HepG2 (cell line): ENCODE measurements around the gene SPRYD4. TPM values are rescaled to one million over a fixed set of nuclear protein-coding genes. Genes with fewer than 3 reads are reported as not detected.

Experiments
- FOXA1 ChIP-seq, 2 experiments: fragments of 450-650 bp in 1 of 2; sonication (generic) in 1 of 2; formaldehyde crosslinking in 1 of 2; IDR thresholded peaks; 2 replicates each; pipeline versions ENCODE4 v1.4.0 to v1.6.1; 2016 to 2020; ENCODE audit warnings: missing genetic modification reagents in 1 of 2
- PBX2 ChIP-seq: IDR thresholded peaks from 2 replicates; pipeline ENCODE4 v1.6.1; 2016; ENCODE audit warnings: control low read depth
- PCBP2 ChIP-seq: fragments of 200-400 bp; formaldehyde crosslinking; optimal IDR thresholded peaks from 2 replicates; pipeline ENCODE3; 2018; ENCODE audit warnings: low read length, low read depth; ENCODE audit not compliant: poor library complexity, severe bottlenecking
- SCMH1 ChIP-seq: sonication (generic); formaldehyde crosslinking; IDR thresholded peaks from 2 replicates; pipeline ENCODE4 v1.9.0; 2021; ENCODE audit warnings: missing genetic modification reagents, mild to moderate bottlenecking, borderline replicate concordance
- SP2 ChIP-seq: sonication (generic); formaldehyde crosslinking; IDR thresholded peaks from 2 replicates; pipeline ENCODE4 v1.5.1; 2020; ENCODE audit warnings: mild to moderate bottlenecking, missing genetic modification reagents
- XBP1 ChIP-seq: sonication (generic); formaldehyde crosslinking; IDR thresholded peaks from 2 replicates; pipeline ENCODE4 v1.5.0; 2020; ENCODE audit warnings: missing genetic modification reagents
- YEATS4 ChIP-seq: sonication (generic); formaldehyde crosslinking; IDR thresholded peaks from 2 replicates; pipeline ENCODE4 v1.4.0; 2020; ENCODE audit warnings: missing genetic modification reagents, borderline replicate concordance
- ZFY ChIP-seq: sonication (generic); formaldehyde crosslinking; IDR thresholded peaks from 2 replicates; pipeline ENCODE4 v1.4.0; 2020; ENCODE audit warnings: missing genetic modification reagents
- ZNF3 ChIP-seq: IDR thresholded peaks from 2 replicates; pipeline ENCODE4 v1.7.0; 2017; ENCODE audit warnings: inconsistent platforms
- ZNF33B ChIP-seq: sonication (generic); formaldehyde crosslinking; IDR thresholded peaks from 2 replicates; pipeline ENCODE4 v1.5.1; 2020; ENCODE audit warnings: mild to moderate bottlenecking, missing genetic modification reagents
- ZNF629 ChIP-seq: sonication (generic); formaldehyde crosslinking; conservative IDR thresholded peaks from 2 replicates; pipeline ENCODE4 v1.5.0; 2020; ENCODE audit warnings: missing genetic modification reagents
- ZNF776 ChIP-seq: sonication (generic); formaldehyde crosslinking; IDR thresholded peaks from 2 replicates; pipeline ENCODE4 v1.4.0; 2020; ENCODE audit warnings: mild to moderate bottlenecking, missing genetic modification reagents
- polyA plus RNA-seq, 8 experiments: library from polyadenylated mRNA; depleted of rRNA in 3 of 8; stranded (reverse) in 7 of 8; unstranded in 1 of 8; fragments of >200 nt; fragmentation: Illumina TruSeq in 4 of 8; extraction: Trizol in 4 of 8; gene quantifications; 2 replicates each; pipeline versions ENCODE4 v1.2.1 to v1.2.3, GENCODE V29; 2011 to 2016; ENCODE audit warnings: low read depth in 4 of 8, missing spikeins in 1 of 8, mixed read lengths in 1 of 8; ENCODE audit not compliant: insufficient read depth in 1 of 8
- total RNA-seq, 5 experiments: library from RNA; depleted of rRNA; stranded (reverse); fragments of >200 nt; fragmentation: Illumina TruSeq; extraction: Trizol; gene quantifications; 2 replicates each; pipeline ENCODE4 v1.2.3, GENCODE V29; 2016; ENCODE audit warnings: low read depth in 1 of 5
- TF ChIP-seq, protein P1 (sequence below): sonication (generic); formaldehyde crosslinking; IDR thresholded peaks from 2 replicates; pipeline ENCODE4 v1.4.0; 2020; ENCODE audit warnings: missing genetic modification reagents
- TF ChIP-seq, protein P2 (sequence below): sonication (generic); formaldehyde crosslinking; IDR thresholded peaks from 2 replicates; pipeline ENCODE4 v1.4.0; 2020; ENCODE audit warnings: missing genetic modification reagents, mild to moderate bottlenecking, borderline replicate concordance
- TF ChIP-seq, protein P3 (sequence below): sonication (generic); formaldehyde crosslinking; IDR thresholded peaks from 2 replicates; pipeline ENCODE4 v1.5.0; 2020; ENCODE audit warnings: mild to moderate bottlenecking, missing genetic modification reagents
- TF ChIP-seq, protein P4 (sequence below): sonication (generic); formaldehyde crosslinking; IDR thresholded peaks from 2 replicates; pipeline ENCODE4 v1.4.0; 2020; ENCODE audit warnings: missing genetic modification reagents, borderline replicate concordance

SPRYD4 gene
- total and polyA plus RNA-seq, 2 of the 13 experiments (the other 11 are each of a cell fraction or from before 2014, with no cell fraction given): 3.9 to 4.5 TPM

GRCh38 chr12:56468216-56469006 lies at the start of gene SPRYD4 (continued):
- TF ChIP-seq, protein P1, sequence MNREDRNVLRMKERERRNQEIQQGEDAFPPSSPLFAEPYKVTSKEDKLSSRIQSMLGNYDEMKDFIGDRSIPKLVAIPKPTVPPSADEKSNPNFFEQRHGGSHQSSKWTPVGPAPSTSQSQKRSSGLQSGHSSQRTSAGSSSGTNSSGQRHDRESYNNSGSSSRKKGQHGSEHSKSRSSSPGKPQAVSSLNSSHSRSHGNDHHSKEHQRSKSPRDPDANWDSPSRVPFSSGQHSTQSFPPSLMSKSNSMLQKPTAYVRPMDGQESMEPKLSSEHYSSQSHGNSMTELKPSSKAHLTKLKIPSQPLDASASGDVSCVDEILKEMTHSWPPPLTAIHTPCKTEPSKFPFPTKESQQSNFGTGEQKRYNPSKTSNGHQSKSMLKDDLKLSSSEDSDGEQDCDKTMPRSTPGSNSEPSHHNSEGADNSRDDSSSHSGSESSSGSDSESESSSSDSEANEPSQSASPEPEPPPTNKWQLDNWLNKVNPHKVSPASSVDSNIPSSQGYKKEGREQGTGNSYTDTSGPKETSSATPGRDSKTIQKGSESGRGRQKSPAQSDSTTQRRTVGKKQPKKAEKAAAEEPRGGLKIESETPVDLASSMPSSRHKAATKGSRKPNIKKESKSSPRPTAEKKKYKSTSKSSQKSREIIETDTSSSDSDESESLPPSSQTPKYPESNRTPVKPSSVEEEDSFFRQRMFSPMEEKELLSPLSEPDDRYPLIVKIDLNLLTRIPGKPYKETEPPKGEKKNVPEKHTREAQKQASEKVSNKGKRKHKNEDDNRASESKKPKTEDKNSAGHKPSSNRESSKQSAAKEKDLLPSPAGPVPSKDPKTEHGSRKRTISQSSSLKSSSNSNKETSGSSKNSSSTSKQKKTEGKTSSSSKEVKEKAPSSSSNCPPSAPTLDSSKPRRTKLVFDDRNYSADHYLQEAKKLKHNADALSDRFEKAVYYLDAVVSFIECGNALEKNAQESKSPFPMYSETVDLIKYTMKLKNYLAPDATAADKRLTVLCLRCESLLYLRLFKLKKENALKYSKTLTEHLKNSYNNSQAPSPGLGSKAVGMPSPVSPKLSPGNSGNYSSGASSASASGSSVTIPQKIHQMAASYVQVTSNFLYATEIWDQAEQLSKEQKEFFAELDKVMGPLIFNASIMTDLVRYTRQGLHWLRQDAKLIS (CRISPR knock-in tag): no peak
- TF ChIP-seq ZFY (CRISPR knock-in tag) (peak; percentile 80), YEATS4 (CRISPR knock-in tag) (peak; percentile 98), ZNF776 (CRISPR knock-in tag) (peak; percentile 47; the same call in 1 of the 2 replicates), PCBP2 (no peak), ZNF3 (no peak), FOXA1 (IDR thresholded peaks at IDR 0.05) (no peak), FOXA1 (CRISPR knock-in tag; IDR thresholded peaks at IDR 0.05) (peak; percentile 55), ZNF629 (CRISPR knock-in tag) (0 out of 2 replicates have a peak, but pooled peaks have one; percentile 5), SCMH1 (no peak), SP2 (0 out of 2 replicates have a peak, but pooled peaks have one; percentile 16), XBP1 (CRISPR knock-in tag) (no peak), PBX2 (CRISPR knock-in tag) (no peak), ZNF33B (0 out of 2 replicates have a peak, but pooled peaks have one; percentile 33)
- TF ChIP-seq, protein P2, sequence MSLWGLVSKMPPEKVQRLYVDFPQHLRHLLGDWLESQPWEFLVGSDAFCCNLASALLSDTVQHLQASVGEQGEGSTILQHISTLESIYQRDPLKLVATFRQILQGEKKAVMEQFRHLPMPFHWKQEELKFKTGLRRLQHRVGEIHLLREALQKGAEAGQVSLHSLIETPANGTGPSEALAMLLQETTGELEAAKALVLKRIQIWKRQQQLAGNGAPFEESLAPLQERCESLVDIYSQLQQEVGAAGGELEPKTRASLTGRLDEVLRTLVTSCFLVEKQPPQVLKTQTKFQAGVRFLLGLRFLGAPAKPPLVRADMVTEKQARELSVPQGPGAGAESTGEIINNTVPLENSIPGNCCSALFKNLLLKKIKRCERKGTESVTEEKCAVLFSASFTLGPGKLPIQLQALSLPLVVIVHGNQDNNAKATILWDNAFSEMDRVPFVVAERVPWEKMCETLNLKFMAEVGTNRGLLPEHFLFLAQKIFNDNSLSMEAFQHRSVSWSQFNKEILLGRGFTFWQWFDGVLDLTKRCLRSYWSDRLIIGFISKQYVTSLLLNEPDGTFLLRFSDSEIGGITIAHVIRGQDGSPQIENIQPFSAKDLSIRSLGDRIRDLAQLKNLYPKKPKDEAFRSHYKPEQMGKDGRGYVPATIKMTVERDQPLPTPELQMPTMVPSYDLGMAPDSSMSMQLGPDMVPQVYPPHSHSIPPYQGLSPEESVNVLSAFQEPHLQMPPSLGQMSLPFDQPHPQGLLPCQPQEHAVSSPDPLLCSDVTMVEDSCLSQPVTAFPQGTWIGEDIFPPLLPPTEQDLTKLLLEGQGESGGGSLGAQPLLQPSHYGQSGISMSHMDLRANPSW (CRISPR knock-in tag): no peak
- TF ChIP-seq, protein P3, sequence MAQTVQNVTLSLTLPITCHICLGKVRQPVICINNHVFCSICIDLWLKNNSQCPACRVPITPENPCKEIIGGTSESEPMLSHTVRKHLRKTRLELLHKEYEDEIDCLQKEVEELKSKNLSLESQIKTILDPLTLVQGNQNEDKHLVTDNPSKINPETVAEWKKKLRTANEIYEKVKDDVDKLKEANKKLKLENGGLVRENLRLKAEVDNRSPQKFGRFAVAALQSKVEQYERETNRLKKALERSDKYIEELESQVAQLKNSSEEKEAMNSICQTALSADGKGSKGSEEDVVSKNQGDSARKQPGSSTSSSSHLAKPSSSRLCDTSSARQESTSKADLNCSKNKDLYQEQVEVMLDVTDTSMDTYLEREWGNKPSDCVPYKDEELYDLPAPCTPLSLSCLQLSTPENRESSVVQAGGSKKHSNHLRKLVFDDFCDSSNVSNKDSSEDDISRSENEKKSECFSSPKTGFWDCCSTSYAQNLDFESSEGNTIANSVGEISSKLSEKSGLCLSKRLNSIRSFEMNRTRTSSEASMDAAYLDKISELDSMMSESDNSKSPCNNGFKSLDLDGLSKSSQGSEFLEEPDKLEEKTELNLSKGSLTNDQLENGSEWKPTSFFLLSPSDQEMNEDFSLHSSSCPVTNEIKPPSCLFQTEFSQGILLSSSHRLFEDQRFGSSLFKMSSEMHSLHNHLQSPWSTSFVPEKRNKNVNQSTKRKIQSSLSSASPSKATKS: no peak
- TF ChIP-seq, protein P4, sequence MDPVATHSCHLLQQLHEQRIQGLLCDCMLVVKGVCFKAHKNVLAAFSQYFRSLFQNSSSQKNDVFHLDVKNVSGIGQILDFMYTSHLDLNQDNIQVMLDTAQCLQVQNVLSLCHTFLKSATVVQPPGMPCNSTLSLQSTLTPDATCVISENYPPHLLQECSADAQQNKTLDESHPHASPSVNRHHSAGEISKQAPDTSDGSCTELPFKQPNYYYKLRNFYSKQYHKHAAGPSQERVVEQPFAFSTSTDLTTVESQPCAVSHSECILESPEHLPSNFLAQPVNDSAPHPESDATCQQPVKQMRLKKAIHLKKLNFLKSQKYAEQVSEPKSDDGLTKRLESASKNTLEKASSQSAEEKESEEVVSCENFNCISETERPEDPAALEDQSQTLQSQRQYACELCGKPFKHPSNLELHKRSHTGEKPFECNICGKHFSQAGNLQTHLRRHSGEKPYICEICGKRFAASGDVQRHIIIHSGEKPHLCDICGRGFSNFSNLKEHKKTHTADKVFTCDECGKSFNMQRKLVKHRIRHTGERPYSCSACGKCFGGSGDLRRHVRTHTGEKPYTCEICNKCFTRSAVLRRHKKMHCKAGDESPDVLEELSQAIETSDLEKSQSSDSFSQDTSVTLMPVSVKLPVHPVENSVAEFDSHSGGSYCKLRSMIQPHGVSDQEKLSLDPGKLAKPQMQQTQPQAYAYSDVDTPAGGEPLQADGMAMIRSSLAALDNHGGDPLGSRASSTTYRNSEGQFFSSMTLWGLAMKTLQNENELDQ (CRISPR knock-in tag): no peak
